ENCODE data around the gene ZNF267.
"Not testable (repeated sequence)": the region's sequence is repeated elsewhere in the genome, so short reads cannot be mapped to it uniquely, and the experiment has no call there.

ZNF267 gene

DNA sequence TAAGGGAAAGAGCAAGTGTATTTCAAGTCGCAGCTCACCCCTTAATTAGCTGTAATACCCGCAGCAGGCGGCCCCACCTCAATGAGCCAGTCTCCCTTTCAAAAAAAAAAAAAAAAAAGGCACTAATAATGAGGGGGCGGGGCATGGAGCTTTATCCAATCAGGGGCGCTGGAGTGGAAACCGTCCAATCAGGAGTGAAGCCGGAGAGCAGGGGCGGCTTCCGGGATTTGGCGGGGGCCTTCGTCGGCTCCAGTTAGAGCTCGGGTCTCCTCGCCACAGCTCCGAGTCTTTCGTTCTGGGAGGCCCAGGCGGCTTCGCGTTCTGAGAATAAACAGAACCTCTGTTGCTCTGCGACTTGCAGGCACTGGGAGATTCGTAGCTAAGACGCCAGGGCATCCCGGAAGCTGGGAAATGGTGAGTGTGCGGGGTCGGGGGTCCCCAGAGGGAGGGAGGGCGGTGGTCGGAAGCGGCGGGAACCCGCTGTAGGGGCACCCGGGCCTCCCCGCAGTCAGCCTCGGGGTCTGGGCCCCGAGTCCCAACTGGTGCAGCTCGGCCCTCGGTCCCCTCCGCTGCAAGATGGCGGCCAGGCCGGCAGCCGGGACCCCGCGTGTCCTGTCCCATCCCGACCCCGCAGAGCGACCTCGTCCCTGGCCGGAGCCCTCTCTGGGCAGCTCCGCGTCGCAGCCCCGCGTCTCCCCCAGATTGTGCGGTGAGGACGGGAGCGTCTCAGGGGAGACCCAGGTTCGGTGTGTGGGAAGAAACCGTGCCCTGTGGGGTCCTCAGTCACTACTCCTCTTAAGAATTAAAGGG lies at the start of gene ZNF267:
ZNF267 (plus strand) TSS at position 252 of the 810 bp plus-strand sequence; CDS start at position 412, 160 bp downstream.
- peak; percentile 81 to 91 for DNase-seq (ENCODE audit: low read depth in 2 of 2)

DNA sequence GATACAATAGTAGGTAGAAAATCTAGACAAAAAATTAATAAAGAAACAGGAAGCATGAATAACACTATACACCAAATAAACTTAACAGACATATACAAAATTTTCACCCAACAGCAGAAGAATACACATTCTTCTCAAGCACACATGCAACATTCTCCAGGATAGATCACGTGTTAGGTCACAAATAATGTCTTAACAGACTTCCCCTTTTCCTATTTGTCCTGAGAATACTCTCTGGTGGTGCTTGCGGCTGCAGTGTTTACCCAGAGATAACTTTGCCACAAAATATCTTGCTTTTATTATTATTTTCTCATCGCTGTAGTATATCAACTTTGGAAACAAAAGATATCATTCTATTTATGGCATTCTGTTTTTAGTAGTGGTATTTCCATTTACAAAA lies 40.6 kb upstream of the ZNF267 start:
- no peak for DNase-seq (ENCODE audit: low read depth in 2 of 2)

DNA sequence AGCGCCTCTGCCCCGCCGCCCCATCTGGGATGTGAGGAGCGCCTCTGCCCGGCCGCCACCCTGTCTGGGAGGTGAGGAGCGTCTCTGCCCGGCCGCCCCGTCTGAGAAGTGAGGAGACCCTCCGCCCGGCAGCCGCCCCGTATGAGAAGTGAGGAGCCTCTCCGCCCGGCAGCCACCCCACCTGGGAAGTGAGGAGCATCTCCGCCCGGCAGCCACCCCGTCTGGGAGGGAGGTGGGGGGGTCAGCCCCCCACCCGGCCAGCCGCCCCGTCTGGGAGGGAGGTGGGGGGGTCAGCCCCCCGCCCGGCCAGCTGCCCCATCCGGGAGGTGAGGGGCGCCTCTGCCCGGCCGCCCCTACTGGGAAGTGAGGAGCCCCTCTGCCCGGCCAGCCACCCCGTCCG lies 37.2 kb upstream of the ZNF267 start:
- DNase-seq (ENCODE audit: low read depth in 2 of 2): not testable (repeated sequence)

DNA sequence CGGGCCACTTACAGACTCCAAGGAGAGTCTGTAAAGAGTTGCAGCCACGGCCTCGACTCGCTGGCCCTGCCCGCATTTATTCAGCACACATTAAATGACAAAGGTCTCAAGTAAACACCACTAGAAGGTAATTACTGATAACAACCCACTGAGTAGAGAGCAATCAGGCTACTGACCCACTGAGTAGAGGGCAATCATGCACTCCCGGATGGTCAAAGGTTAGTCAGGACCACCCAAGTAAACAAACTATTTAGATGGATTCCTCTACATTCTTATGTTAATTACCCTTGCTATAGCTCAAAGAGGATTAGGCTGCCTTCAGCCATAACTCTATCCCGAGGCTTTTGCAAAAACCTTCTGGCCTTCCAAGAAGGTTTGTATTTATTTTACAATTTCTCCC lies 30.7 kb upstream of the ZNF267 start:
- no peak for DNase-seq (ENCODE audit: low read depth in 2 of 2)

DNA sequence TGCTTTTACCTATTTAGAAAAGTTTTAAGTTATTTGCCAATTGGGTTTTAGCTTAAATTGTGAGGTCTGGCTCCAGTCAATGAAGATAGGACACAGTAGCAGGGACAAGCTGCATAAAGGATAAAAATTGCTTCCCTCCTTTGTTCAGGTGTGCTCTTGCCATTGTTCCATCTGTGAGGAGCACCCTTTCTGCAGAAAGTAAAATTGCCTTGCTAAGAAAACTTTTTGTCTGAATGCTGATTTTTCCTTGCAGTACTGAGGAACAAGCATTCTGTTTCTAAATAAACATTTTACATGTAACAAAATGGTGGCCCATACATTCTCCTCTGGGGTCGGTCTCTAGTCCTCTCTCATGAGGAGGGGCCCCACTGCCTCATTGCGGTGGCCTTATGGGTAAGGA lies 25.0 kb upstream of the ZNF267 start:
- not testable (repeated sequence) for DNase-seq (ENCODE audit: low read depth in 2 of 2)

DNA sequence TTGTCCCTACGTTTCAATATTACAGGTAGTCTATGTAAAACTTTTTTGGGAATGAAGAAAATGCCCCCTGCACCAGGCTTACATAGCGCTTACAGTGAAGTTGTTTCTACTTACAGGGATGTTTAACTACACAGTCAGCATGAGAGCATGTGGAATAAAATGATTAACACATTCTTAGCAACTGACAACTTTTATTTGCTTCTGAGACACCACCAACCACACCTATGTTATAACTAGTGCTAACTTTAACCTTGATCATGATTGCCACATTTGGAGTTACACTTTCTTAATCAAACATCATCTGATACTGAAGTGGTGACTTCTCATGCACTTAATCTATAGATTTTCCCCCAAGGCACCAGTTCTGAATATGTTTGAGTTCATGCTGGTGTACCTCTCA lies 20.3 kb upstream of the ZNF267 start:
- DNase-seq (ENCODE audit: low read depth in 2 of 2): no peak

DNA sequence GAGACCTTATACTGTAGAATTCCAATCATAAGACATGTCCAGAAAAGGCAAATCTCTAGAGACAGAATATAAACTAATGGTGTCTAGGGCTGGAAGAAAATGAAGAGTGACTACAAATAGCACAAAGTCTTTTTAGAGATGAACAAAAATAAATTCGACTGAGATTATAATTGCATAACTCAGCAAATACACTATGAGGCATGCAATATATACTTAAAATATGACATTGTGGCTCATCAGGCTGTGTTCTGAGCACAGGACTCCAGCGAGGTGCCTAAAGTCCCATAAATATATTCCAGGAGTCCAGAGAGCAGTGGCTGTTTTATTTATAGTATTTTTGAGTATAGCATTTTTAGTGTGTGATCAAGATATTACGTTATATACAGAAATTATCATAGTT lies 13.1 kb upstream of the ZNF267 start:
- no peak for DNase-seq (ENCODE audit: low read depth in 2 of 2)

DNA sequence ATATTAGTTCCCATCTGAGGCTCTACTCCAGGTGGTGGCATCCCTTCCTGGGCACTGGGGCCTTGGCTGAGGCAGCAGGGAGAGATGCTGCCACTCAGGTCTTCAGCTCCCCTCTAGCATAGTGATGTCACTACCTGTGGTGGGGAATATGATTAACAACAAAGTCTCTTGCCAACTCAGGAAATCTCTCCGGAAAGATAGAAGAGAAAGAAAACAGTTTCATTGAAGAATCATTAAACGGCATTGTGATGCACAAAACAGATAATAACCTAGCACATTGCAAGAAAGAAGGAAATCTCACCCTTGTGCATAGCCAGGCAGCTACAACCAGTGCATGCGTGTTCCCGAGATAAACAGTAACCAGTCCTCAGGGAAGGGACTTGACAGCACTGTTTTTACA lies 12.2 kb upstream of the ZNF267 start:
- DNase-seq (ENCODE audit: low read depth in 2 of 2): no peak

DNA sequence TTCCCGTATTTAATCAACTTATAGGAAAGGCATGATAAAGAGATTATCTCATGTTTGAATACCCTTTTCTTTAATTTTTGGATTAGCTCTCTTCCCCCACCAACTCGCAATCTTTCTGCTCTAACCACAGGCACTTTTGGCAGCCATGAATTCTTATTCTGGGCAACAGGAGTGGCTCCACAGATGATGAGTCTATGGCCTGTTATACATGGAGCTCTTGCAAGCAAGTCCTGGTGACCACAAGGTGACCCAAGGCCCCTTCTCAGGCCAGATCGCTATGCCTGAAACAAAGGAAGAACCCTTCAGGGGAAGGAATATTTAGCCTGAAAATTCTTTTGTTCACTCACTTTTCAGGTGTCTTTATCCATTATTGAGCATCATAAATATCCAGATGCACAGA lies 10.8 kb upstream of the ZNF267 start:
- no peak for DNase-seq (ENCODE audit: low read depth in 2 of 2)

DNA sequence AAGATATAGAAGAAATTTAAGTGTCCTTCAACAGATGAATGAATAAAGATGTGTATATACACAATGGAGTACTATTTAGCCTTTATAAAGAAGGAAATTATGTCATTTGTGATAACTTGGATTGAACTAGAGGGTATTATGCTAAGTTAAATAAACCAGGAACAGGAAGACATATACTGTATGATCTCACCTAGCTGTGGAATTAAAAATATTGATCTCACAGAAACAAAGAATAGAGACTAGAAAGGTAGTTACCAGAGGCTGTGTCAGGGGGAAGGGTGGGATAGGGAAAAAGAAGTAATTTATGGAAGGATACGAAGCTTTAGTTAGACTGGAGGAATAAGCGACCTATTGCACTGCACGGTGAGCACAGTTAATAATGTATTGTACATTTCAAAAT lies 5.4 kb upstream of the ZNF267 start:
- no peak for DNase-seq (ENCODE audit: low read depth in 2 of 2)

DNA sequence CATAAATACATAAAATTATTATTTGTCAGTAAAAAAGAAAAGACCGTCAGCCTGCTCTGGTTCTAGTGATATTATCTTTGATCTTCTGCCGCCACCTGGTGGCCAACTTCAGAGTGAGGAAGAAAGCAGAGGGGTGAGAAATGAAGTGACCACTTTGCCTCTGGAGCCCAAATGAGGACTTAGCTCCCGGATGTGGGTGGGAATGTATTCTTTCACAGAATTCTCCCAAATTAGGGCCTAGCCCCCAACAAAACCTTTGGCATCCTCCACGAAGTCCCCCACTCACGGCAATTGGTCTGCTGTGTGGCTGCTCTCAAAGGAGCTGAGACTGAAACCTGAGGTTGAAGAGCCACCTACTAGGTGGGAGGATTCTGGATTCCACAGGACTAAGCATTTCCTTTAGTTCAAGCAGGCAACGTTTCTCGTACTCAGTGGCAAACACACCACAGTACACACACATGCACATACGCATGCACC lies 4.9 kb upstream of the ZNF267 start:
- DNase-seq (ENCODE audit: low read depth in 2 of 2): peak in 1 of 2 donors; percentile 57

DNA sequence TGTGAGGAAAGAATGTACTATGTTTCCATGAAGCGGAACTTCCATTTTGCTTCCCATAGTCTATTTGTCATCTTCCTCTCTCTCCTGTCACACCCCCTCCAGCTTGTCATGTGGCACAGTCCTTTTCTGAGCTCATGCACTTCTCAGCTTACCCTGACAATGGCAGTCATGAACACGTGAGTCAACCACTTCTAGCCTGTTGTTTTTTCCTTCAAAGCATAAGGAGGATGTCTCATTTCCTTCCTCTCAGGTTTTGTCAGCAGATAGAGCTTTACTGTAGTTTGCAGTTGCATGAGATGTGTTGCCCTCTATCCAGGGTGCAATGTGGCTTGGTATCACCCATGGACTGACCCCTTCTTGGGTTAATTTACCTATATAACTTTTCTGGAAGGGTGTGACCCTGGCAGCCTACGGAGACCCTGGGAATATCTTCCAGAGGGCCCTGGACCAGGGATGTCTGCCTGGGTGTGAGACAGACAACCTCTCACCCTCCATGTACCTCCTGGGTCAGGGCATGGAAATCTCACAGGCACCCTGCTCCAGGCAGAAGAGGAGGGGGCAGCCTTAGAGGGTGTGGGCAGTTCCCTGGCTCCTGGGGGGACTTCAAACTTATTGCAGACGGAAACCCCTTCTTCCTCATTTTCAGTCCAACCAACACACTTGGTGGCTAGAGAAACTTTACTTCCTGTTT lies 4.0 kb upstream of the ZNF267 start:
- DNase-seq (ENCODE audit: low read depth in 2 of 2): peak in 1 of 2 donors; percentile 72

DNA sequence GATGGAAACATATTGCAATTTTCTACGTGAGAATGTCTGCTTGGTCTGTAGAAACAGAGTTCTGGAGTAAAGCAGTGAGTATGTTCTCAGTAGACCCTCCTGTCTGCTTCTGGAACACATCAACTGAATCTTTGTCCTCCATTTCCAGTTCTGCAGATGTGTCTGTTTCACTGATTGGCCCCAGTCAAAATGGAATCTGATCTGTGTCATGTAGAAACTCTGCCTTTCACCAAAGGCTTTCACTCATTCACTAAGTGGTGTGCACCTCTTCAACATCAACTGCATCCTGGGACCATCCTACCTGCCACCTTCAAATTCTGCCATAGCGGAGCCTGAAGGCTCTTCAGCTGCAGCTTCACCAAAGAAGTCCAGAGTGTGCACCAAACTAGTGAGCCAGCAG lies 2.8 kb upstream of the ZNF267 start:
- no peak for DNase-seq (ENCODE audit: low read depth in 2 of 2)

DNA sequence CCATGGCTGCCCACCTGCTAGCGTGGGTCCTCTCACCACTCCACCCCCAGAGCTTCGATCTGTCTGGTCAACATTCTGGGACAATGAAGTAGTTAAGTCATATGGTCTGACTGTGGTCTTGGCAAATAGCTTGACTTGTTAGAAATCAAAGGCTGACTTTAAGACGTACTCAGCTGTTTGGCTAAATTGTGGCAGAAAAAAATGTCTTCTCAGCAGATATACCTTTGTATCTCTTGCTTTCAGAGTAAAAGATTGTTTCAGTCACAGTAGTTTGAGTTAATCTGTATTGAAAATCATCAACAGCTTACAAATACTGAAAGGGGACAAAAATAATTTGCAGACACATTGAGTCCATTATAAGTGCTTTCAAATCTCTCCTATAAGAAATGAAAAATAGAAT lies 2.1 kb upstream of the ZNF267 start:
- no peak for DNase-seq (ENCODE audit: low read depth in 2 of 2)

DNA sequence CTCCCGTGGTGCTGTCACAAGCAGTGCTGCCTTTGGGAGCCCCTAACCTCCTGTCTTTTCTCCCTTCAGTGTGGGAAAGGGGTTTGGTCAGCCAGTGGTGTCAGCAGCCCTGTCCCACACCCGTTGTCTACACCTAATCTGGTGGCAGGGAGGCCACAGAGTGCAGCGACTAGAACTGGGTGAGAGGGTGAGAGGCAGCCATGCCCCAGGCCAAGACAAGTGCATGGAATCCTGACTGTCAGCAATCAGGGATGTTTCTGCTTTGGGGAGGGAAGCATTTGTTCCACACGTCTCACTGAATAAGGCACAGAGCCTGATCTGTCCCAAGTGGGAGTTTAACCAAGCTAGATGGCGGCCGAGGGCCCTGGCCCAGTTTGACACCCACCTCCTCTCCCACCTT lies 1.4 kb upstream of the ZNF267 start:
- DNase-seq (ENCODE audit: low read depth in 2 of 2): no peak

DNA sequence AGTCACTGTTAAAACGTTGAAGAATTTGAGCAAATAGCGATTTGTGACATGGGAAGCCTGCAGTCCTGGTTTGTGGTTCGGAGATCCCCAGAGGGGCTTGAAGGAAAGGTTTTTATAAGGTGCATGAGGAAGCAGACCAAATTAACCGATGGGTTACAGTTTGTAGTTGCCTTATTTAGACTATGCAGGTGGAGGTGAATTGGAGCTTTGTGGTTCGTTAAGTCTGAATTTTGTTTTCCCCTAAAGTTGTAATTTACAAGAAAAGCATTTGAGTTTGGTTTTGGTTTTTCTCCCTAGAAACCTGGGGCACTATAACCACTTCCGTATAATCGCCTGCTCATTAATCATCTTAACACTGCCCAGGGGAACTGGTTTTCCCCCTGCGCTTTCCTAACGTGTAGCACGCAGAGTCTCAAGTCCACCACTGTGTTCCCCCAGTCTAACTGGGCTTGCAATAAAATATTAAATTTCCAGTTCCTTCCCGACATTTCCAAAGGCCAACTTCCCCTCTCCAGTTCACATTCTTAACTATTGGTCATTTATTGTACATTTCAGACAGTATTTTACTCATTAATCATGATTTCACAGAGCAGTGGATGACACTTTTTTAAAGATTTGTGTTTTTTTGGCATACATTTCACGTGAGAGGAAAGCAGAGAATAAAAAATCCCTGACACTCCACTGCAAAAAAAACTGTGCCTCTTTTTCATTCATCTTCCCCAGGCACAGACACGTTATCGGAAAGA lies 932 bp downstream of the ZNF267 start:
- peak in 1 of 2 donors; percentile 36 for DNase-seq (ENCODE audit: low read depth in 2 of 2)

DNA sequence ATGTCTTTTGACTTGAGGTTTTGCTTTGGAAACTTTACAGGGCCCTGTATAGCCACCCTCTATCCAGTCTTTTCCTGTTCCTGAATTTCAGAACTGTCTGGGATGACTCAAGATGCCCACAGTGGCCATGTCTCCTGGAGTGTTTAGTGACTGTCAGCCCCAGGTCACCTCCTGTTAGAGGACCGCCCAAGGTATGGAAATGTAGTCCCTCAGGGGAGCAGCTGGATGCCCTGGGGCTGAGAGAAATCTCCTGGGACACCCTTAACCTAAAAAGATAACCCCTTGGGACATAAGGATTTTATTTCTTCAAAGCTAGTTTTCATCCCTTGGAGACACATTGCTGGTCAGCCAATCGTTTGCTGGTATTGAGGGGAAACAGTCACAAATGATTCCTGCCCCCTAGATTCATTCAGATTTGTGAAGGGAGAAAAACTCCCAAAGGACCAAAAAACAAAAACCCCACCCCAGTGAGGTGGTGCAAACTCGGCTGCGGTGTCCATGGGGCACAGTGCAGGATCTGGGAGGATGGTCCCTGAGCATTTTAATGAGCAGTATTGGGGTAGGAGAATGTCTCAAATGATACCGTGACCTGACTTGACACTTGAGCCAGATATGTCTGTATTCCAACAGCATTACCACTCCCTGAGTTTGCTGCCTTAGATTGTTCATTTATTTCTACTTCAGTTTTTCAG lies 1.7 kb downstream of the ZNF267 start:
- no peak for DNase-seq (ENCODE audit: low read depth in 2 of 2)

DNA sequence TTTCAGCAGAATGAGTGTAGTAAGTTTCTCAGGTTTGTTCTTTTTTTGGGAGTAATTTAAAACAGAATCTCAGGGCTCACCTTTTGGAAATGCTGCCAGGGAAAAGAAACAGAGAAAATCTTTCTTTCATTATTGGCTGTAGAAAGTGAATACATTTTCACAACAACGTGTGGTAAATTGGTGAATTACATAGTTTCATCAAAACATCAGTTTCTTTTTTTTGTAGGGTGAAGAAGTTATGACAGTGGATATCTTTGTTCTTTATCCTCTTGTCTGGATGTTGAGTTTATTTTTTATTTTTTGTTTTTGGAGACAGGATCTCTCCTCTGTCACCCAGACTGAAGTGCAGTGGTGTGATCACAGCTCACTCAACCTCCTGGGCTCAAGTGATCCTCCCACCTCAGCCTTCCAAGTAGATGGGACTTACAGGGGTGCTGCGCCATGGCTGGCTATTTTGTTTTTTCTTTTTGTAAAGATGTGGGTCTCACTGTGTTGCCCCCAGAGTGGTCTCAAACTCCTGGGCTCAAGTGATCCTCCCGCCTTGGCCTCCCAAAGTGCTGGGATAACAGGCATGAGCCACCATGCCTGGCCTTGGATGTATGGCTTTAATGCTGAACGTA lies 2.4 kb downstream of the ZNF267 start:
- DNase-seq (ENCODE audit: low read depth in 2 of 2): no peak

DNA sequence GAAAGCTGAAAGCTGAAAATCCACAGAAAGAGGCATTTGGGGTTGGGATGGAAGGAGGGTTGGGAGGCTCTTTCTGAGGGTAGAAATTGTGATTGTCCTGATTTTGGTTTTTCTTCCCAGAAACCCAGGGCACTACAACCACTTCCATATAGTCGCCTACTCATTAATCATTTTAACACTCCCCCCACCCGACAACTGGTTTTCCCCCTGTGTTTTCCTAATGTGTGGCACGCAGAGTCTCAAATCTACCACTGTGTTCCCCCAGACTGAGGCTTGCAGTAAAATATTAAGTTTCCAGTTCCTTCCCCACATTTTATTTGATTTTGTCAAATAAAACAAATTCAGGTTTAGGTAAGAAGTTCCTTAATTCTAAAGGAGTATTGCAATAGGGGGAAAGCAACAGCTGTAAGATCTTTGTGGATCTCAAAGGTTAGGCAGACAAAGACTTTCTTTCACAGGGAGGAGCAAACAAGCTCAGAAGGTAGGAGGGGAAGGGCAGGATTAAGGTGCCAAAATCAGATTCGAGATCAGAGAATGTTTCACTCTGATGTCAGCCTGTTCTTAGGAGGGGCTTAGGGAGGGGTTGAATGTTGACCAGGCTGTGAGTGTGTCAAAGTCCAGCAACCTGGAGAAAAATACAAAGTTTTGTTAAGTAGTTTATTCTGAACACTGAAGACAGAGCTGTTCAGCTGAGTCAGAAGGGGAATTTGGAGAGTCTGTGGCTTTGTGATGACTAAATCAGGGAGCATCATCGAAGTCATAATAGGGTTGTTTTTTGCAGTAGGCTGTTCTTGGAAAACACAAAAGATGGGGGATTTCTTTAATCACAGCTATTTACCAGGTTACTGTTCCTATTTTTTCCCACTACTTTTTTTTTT lies 3.6 kb downstream of the ZNF267 start:
- DNase-seq (ENCODE audit: low read depth in 2 of 2): peak in 1 of 2 donors; percentile 39

DNA sequence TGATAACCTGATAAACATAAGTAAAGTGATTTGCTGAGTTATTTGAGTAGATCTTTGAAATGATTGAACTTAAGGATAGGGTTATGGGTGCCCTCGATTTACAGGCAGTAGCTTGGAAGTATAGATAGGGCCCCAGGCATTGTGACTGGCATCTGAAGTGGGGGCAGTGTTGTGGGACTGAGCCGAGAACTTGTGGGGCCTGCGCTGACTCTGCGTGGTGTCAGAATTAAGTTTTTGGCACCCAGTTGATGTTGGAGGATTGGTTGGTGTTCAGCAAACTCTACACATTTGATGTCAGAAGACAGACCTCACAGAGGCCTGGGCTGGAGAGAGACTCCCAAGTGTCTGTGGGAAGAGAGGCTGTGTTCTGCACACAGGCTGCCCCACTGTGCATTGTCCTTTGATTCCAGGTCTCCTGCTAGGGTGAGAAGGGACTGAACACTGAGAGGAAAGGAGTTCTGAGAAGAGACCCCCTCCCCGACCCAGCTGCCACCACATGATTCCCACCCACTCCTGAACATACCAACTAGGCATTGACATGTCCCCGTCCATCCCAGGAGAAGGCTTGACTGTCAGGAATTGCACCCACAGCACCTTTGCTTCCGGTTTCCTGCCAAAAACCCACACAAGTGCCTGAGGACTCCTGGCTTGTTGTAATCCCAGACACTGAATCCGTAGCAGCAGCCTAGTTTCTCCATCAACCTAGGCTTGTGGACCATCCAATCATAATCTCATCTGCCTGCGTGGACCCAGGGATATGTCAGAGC lies 4.5 kb downstream of the ZNF267 start:
- no peak for DNase-seq (ENCODE audit: low read depth in 2 of 2)
